CD4-positive, alpha-beta memory T cell (primary cell): Measurements from ENCODE around the gene IL1RL2. TPM values are rescaled to one million over a fixed set of nuclear protein-coding genes. Genes with fewer than 3 reads are reported as not detected.

Experiments
- CTCF ChIA-PET: fragments of 350-600 bp; sonication (Branson Sonifier 250); formaldehyde crosslinking; loops from one replicate; lab custom pipeline; 2021; ENCODE audit warnings: inconsistent platforms; ENCODE audit not compliant: partially characterized antibody; lab: Charles Lee
- POLR2A ChIA-PET: fragments of 350-600 bp; sonication (Branson Sonifier 250); formaldehyde crosslinking; loops from one replicate; lab custom pipeline; 2021; ENCODE audit not compliant: partially characterized antibody; lab: Charles Lee
- DNase-seq, 5 donors: peaks; one replicate each; pipeline versions ENCODE4 v3.0.0 to v3.0.0-alpha.2; 2020 to 2022; ENCODE audit warnings: mixed read lengths in 1 of 5
- H3K27ac ChIP-seq: one replicate; pipeline ENCODE4 v1.7.0; 2013; ENCODE audit warnings: low read depth, low read length
- H3K27me3 ChIP-seq: 2 replicates; pipeline ENCODE4 v1.7.0; 2013; ENCODE audit warnings: mild to moderate bottlenecking, low read length, moderate library complexity; ENCODE audit not compliant: insufficient read depth
- H3K36me3 ChIP-seq: 2 replicates; pipeline ENCODE4 v1.7.0; 2013; ENCODE audit warnings: mild to moderate bottlenecking, low read length, moderate library complexity; ENCODE audit not compliant: insufficient read depth
- H3K4me1 ChIP-seq: 2 replicates; pipeline ENCODE4 v1.7.0; 2013; ENCODE audit warnings: mild to moderate bottlenecking, low read length, moderate library complexity; ENCODE audit not compliant: insufficient read depth
- H3K4me3 ChIP-seq, 2 donors: one replicate each; pipeline ENCODE4 v1.7.0; 2013; ENCODE audit warnings: low read length in 2 of 2, mild to moderate bottlenecking in 1 of 2
- H3K9me3 ChIP-seq, 2 donors: one replicate each; pipeline ENCODE4 v1.7.0; 2013; ENCODE audit warnings: low read length in 2 of 2, control low read depth in 1 of 2; ENCODE audit not compliant: control insufficient read depth in 1 of 2
- H3K27ac Mint-ChIP-seq, 7 donors: one replicate each; pipeline ENCODE4 v1.8.0; 2020 to 2021; ENCODE audit warnings: mixed read lengths in 7 of 7, mild to moderate bottlenecking in 6 of 7, inconsistent platforms in 3 of 7, moderate library complexity in 3 of 7
- H3K27me3 Mint-ChIP-seq, 2 donors: one replicate each; pipeline ENCODE4 v1.8.0; 2020 to 2021; ENCODE audit warnings: mixed read lengths in 2 of 2
- H3K36me3 Mint-ChIP-seq, 2 donors: one replicate each; pipeline ENCODE4 v1.8.0; 2020 to 2021; ENCODE audit warnings: mixed read lengths in 2 of 2, inconsistent platforms in 1 of 2, mild to moderate bottlenecking in 1 of 2
- H3K4me1 Mint-ChIP-seq, 4 donors: one replicate each; pipeline ENCODE4 v1.8.0; 2020 to 2021; ENCODE audit warnings: mixed read lengths in 4 of 4, mild to moderate bottlenecking in 1 of 4
- H3K4me3 Mint-ChIP-seq, 8 donors: one replicate each; pipeline ENCODE4 v1.8.0; 2020 to 2021; ENCODE audit warnings: mixed read lengths in 8 of 8, mild to moderate bottlenecking in 7 of 8, moderate library complexity in 6 of 8, inconsistent platforms in 3 of 8
- H3K9me3 Mint-ChIP-seq, 8 donors: one replicate each; pipeline ENCODE4 v1.8.0; 2020 to 2021; ENCODE audit warnings: mixed read lengths in 8 of 8, mild to moderate bottlenecking in 5 of 8, inconsistent platforms in 3 of 8, moderate library complexity in 1 of 8
- intact Hi-C: fragments of 100-400 bp; cut with micrococcal nuclease; formaldehyde crosslinking; loops from one replicate; pipeline ENCODE4 v1.15.1; 2023
- polyA plus RNA-seq, 2 donors: library from polyadenylated mRNA; unstranded; fragments of 300-500 nt; fragmentation: Illumina TruSeq; gene quantifications; one replicate each; pipeline ENCODE4 v1.2.3, GENCODE V29; 2021
- total RNA-seq, 2 experiments: library from RNA; stranded (reverse); gene quantifications; one replicate each; pipeline ENCODE4 v1.2.3, GENCODE V29; 2021

IL1RL2 gene
- total and polyA plus RNA-seq, 4 experiments from 2014 or later, result 0.23 TPM; not detected in 3

DNA sequence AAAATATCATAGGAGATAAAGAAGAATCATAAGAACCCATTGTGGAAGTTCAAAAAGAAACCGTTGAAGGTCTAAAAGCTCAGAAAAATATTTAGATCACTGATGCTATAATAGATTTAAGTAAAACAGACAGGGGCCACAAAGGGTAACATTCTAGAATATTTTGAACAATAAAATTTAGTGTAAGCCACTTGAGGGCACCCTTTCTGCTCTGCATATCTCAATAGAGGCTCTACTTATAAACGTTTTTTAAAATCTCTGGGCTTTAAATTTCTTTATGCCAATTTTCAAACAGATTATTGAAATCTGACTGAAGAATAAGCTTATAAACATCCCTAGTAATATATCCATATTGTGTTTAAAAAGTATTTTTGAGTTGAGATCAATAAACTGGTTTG lies 66.9 kb downstream of the IL1RL2 start:
- peaks cover 28 to 62% (median 43%) of the 10 kb centered on the region in 4 donors for H3K4me1 Mint-ChIP-seq
- no peaks in the 10 kb centered on the region for H3K36me3 Mint-ChIP-seq
- Histone ChIP-seq H3K4me3 (no peak overlapping the region), H3K4me1 (peaks cover 36% of the 10 kb centered on the region), H3K27me3 (no peaks in the 10 kb centered on the region), H3K27ac (no peak overlapping the region), H3K36me3 (no peaks in the 10 kb centered on the region), H3K9me3 (no peaks in the 10 kb centered on the region)
- H3K27ac Mint-ChIP-seq, result peak overlapping the region in 5 of 7 donors; percentile 2 to 64 (median 42)
- ChIA-PET CTCF (interaction anchor here (0.9 to 6.9 kb wide), 9 partner anchors 9 to 233 kb away, joined by 3 to 100 read pairs (median 5); partner anchors contain the start of gene IL18R1), POLR2A (no interaction called here)
- H3K9me3 Mint-ChIP-seq, result peaks cover 0 to 2% (median 0%) of the 10 kb centered on the region in 8 donors
- peak overlapping the region in 1 of 8 donors; percentile 59 for H3K4me3 Mint-ChIP-seq
- peaks cover 0 to 2% of the 10 kb centered on the region in 2 donors for H3K27me3 Mint-ChIP-seq
- no peak for DNase-seq
- intact Hi-C loops, result no loop called here

DNA sequence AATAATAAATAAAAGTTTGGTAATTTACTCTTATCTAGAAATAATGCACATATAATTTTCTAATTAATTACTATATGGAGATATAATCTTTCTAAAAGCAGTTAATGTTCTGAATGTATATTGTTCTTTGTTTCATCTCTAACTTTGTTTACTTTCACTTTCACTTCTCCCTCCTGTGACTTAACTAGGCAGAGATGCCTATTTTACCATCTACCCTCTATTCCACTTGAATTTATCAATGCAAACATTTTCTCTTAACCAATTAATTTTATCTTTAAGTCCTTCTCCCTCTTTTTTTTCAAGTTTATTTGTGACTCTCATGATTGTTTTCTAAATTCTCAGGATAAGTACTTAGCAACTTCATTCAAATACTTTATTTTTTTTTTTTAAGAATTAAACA lies 69.5 kb downstream of the IL1RL2 start:
- no peak overlapping the region for H3K27ac ChIP-seq
- H3K4me3 Mint-ChIP-seq, result peak overlapping the region; percentile 43 to 88 (median 75)
- intact Hi-C loops, result no loop called here
- peaks cover 0 to 2% of the 10 kb centered on the region in 2 donors for H3K27me3 Mint-ChIP-seq
- H3K9me3 ChIP-seq, result no peaks in the 10 kb centered on the region
- peak in 2 of 5 donors; percentile 26 to 35 for DNase-seq
- peaks cover 42% of the 10 kb centered on the region for H3K4me1 ChIP-seq
- POLR2A ChIA-PET, result no interaction called here
- no peaks in the 10 kb centered on the region for H3K27me3 ChIP-seq
- CTCF ChIA-PET, result interaction anchor here (0.7 to 3.5 kb wide), 6 partner anchors 8 to 236 kb away, joined by 3 to 19 read pairs (median 4); no protein-coding TSS in a partner anchor
- H3K9me3 Mint-ChIP-seq, result peaks cover 0 to 2% (median 0%) of the 10 kb centered on the region in 8 donors
- no peak overlapping the region for H3K4me3 ChIP-seq
- H3K36me3 ChIP-seq, result no peaks in the 10 kb centered on the region
- H3K36me3 Mint-ChIP-seq, result no peaks in the 10 kb centered on the region
- peak overlapping the region in 5 of 7 donors; percentile 3 to 70 (median 63) for H3K27ac Mint-ChIP-seq
- peaks cover 29 to 58% (median 39%) of the 10 kb centered on the region in 4 donors for H3K4me1 Mint-ChIP-seq

- Mint-ChIP-seq H3K27me3 (peaks cover 0 to 2% of the 10 kb centered on the region in 2 donors), H3K4me1 (peaks cover 27 to 54% (median 36%) of the 10 kb centered on the region in 4 donors), H3K27ac (peak overlapping the region in 3 of 7 donors; percentile 29 to 58 (median 49)), H3K9me3 (peaks cover 0 to 2% (median 0%) of the 10 kb centered on the region in 8 donors), H3K4me3 (peak overlapping the region in 7 of 8 donors; percentile 5 to 82 (median 74)), H3K36me3 (no peaks in the 10 kb centered on the region)
- POLR2A ChIA-PET, result no interaction called here
- Histone ChIP-seq H3K9me3 (no peaks in the 10 kb centered on the region), H3K27me3 (no peaks in the 10 kb centered on the region), H3K36me3 (no peaks in the 10 kb centered on the region), H3K4me3 (no peak overlapping the region), H3K4me1 (peaks cover 48% of the 10 kb centered on the region), H3K27ac (no peak overlapping the region)
- intact Hi-C loops, result no loop called here
- DNase-seq, result no peak
- CTCF ChIA-PET, result interaction anchor here (0.7 to 3.5 kb wide), 5 partner anchors 16 to 186 kb away, joined by 3 to 19 read pairs (median 3); no protein-coding TSS in a partner anchor
Measured at GRCh38 chr2:102256874-102257462, 70.1 kb downstream of the IL1RL2 start.

GRCh38 chr2:102258025-102258385 lies 71.2 kb downstream of the IL1RL2 start:
- Histone ChIP-seq H3K9me3 (no peaks in the 10 kb centered on the region), H3K27ac (no peak overlapping the region), H3K27me3 (no peaks in the 10 kb centered on the region), H3K36me3 (no peaks in the 10 kb centered on the region), H3K4me1 (peaks cover 45% of the 10 kb centered on the region), H3K4me3 (no peak overlapping the region)
- Mint-ChIP-seq H3K36me3 (no peaks in the 10 kb centered on the region), H3K4me3 (no peak overlapping the region), H3K4me1 (peaks cover 22 to 43% (median 30%) of the 10 kb centered on the region in 4 donors), H3K27me3 (no peaks in the 10 kb centered on the region), H3K9me3 (peaks cover 0 to 2% (median 0%) of the 10 kb centered on the region in 8 donors), H3K27ac (peak overlapping the region in 1 of 7 donors; percentile 30)
- CTCF ChIA-PET, result interaction anchor here (1.3 to 3.5 kb wide), 2 partner anchors 17 to 98 kb away, joined by 3 to 19 read pairs; no protein-coding TSS in a partner anchor
- POLR2A ChIA-PET, result no interaction called here
- intact Hi-C loops, result no loop called here
- DNase-seq, result no peak

DNA sequence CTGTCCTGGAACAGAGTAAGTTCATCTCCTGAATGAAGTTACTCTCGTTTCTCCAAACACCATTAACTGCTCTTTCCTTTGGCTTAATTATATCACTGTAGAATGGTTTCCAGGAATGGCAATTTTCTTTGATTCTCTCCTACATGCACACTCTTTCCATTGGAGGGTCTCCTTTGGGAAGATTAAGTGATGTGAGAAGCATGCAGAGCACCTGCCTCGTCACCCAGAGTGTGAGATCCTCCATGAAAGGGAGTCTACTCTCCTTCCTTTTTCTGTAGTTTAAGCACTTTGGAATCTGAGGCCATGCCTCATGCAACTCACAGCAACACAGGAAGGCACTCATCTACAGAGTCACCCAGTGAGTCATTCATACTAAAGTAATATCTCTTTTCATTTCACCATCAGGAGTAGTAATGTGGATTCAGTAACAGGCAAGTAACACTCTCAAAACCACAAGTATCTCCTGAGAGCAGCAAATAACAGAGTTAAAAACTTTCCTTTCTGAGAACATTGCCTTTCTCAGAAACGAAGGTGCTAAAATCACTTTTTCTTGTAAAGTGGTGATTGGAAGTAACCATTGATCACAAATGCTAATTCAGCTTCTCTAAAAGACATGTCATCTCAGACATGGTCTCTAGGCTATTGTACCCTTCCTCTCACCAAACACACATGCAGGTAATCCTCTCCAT lies 71.7 kb downstream of the IL1RL2 start:
- H3K36me3 ChIP-seq, result no peaks in the 10 kb centered on the region
- intact Hi-C loops, result no loop called here
- no peaks in the 10 kb centered on the region for H3K27me3 ChIP-seq
- Mint-ChIP-seq H3K36me3 (no peaks in the 10 kb centered on the region), H3K4me1 (peaks cover 18 to 40% (median 25%) of the 10 kb centered on the region in 4 donors), H3K4me3 (peak overlapping the region in 4 of 8 donors; percentile 1 to 76 (median 62)), H3K9me3 (peaks cover 0 to 2% (median 0%) of the 10 kb centered on the region in 8 donors), H3K27ac (peak overlapping the region in 6 of 7 donors; percentile 51 to 89 (median 69)), H3K27me3 (no peaks in the 10 kb centered on the region)
- H3K4me3 ChIP-seq, result no peak overlapping the region
- no peaks in the 10 kb centered on the region for H3K9me3 ChIP-seq
- POLR2A ChIA-PET, result no interaction called here
- CTCF ChIA-PET, result interaction anchor here (1.3 kb wide), 1 partner anchor 98 kb away, joined by 3 read pairs; no protein-coding TSS in a partner anchor
- no peak for DNase-seq
- H3K4me1 ChIP-seq, result peaks cover 41% of the 10 kb centered on the region
- H3K27ac ChIP-seq, result no peak overlapping the region

GRCh38 chr2:102261467-102262135 lies 74.8 kb downstream of the IL1RL2 start:
- no peaks in the 10 kb centered on the region for H3K9me3 ChIP-seq
- H3K4me1 ChIP-seq, result peaks cover 37% of the 10 kb centered on the region
- H3K27ac Mint-ChIP-seq, result no peak overlapping the region
- H3K9me3 Mint-ChIP-seq, result peaks cover 0 to 2% (median 0%) of the 10 kb centered on the region in 8 donors
- ChIA-PET CTCF (interaction anchor here (1.0 to 2.5 kb wide), 3 partner anchors 10 to 182 kb away, joined by 4 to 11 read pairs (median 4); no protein-coding TSS in a partner anchor), POLR2A (no interaction called here)
- no peak overlapping the region for H3K4me3 ChIP-seq
- no peak for DNase-seq
- peaks cover 16 to 34% (median 23%) of the 10 kb centered on the region in 4 donors for H3K4me1 Mint-ChIP-seq
- no peaks in the 10 kb centered on the region for H3K36me3 ChIP-seq
- intact Hi-C loops, result no loop called here
- no peak overlapping the region for H3K27ac ChIP-seq
- no peaks in the 10 kb centered on the region for H3K36me3 Mint-ChIP-seq
- no peak overlapping the region for H3K4me3 Mint-ChIP-seq
- no peaks in the 10 kb centered on the region for H3K27me3 ChIP-seq
- H3K27me3 Mint-ChIP-seq, result peaks cover 0 to 1% of the 10 kb centered on the region in 2 donors
